OCI-M2 (cell line): ENCODE data around the gene HAGHL.
"Not testable (repeated sequence)": the region's sequence is repeated elsewhere in the genome, so short reads cannot be mapped to it uniquely, and the experiment has no call there.

Experiments
- DNase-seq: peaks from one replicate; lab custom pipeline; 2025; ENCODE audit not compliant: unreplicated experiment; lab: John Stamatoyannopoulos, UW

The HAGHL gene

DNA sequence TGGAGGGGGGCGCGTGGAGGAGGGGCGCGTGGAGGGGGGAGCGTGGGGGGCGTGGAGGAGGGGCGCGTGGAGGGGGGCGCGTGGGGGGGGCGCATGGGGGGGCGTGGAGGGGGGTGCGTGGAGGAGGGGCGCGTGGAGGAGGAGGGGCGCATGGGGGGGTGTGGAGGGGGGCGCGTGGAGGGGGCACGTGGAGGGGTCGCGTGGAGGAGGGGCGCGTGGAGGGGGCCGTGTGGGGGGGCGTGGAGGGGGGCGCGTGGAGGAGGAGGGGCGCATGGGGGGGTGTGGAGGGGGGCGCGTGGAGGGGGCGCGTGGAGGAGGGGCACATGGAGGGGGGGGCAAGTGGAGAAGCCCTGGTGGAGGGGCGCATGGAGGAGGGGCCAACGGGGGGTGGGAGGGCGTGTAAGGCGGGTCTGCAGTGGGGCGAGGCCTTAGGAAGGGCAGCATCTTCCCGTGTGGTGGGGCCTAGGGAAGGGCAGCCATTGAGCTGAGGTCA lies 40.9 kb downstream of the HAGHL start:
- no peak for DNase-seq

DNA sequence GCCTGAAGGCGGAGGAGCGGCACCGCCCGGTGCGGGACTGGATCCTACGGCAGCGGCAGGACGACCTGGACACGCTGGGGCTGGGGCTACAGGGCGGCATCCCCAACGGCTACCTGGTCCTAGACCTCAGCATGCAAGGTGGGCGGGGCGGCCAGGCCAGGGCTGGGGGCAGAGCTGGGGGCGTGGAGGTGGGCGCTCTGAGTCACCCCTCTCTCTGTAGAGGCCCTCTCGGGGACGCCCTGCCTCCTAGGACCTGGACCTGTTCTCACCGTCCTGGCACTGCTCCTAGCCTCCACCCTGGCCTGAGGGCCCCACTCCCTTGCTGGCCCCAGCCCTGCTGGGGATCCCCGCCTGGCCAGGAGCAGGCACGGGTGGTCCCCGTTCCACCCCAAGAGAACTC lies 41.5 kb downstream of the HAGHL start:
- DNase-seq, result no peak

DNA sequence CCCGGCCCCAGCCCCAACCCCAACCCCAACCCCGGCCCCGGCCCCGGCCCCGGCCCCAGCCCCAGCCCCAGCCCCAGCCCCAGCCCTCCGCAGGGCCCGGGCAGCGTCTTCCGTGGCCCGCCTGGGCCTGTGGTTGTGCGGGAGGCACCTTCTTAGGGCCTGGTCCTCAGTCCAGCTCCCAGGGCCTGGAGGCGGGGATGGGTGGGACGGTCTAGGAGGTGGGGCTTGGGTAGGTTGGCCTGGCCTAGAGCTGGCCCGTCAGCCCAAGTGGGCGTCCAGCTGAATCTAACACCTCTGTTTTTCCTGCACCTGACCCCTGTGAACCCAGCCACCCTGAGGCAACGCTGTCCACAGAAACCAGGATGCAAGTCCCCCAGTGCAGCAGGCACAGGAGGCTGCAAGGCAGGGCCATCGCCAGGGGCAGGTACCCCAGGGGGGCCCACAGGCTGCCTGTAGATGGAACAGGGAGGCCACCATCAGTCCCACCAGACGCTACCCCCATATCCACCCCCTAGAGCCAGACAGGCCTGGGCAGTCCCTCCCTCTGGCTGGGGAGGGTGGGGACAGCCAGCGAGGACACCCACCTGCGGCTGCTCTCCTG lies 42.4 kb downstream of the HAGHL start:
- no peak for DNase-seq

DNA sequence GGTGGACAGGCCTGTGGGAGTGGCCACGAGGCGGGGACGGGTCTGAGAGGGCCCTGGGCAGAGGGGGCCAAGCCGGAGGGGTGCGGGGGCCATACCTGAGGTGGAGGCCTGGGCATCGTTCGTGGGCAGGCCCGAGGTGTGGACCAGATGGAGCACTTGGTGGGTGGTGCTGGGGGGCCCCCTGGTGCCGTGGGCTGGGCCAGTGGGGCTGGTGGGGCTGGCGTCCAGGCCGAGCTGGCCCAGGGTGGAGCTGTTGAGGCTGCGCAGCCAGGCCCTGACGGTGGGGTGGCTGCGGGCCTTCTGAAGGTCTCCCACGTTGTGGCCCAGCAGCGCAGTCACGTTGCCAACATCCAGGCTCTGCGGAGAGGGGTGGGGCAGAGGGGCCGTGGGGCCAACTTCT lies 43.0 kb downstream of the HAGHL start:
- no peak for DNase-seq

DNA sequence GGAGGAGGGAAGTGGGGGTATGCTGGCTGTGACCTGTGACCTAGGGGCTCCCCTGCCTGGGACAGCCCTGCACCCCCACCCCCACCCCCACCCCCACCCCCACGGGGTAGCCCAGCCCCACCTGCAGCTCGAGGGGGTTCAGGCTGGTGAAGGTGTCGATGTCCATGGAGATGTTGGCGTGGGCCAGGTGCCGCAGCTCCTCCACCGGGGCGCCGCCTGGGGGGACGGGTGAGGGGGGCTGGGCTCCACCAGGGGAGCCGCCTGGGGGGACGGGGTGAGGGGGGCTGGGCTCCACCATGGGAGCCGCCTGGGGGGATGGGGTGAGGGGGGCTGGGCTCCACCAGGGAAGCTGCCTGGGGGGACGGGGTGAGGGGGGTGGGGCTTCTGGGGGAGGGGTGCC lies 43.5 kb downstream of the HAGHL start:
- no peak for DNase-seq

DNA sequence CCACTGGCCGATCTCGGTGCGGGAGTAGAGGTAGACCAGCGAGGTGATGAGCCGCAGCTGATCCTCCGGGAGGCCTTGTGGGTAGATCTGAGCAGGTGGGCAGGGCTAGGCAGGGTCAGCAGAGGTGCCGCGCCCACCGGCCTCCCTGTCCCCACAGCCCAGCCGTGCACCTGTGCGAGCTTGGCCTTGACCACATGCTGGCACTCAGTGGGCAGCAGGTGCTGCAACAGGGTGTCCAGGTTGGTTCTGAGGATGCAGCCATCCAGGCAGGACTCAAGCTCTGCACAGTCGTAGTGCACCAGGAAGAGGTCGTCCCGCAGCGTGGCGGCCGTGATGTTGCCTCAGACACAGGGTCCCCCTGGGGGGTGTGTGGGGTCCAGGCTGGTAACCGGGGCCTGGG lies 46.1 kb downstream of the HAGHL start:
- DNase-seq, result no peak

DNA sequence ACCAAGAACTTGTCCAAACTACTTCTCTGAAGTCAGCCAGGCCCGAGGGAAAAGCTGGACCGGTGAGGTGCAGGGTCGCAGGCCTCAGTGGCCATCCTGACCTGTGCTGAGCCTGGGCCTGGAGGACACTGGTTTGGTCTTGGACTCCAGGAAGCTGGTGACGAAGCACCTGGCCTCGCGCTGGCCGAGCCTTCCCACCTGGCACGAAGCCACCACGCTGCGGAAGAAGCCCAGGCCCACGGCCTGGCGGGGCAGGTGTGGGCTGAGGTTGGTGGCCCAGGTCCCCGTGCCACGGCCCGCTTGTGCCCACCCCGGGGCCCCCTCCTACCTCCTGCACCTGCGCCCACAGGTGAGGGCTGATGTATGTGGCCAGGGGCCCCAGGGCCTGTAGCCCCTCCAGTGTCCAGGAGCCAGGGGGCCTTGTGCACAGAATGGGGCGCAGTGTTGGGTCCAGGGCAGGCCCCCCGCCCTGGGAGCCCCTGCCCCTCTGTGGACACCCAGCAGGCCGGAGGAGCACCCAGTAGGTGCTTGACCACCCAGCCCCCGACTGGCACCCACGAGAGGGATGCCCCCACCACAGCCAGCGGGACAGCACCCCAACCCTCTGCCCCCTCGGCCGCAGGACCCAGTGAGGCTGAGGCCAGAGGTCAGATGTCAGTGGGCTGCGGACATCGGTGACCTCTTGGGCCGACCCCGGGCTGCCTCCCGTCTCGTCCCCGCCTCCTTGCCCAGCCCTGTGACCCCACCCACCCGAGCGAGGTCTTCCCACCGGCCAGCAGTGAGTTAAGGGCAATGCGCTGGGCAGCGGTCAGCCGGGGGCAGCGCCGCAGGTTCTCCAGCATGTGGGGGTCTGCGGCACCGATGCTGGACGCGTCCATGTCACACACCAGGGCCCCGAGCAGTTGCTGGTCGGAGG lies 47.4 kb downstream of the HAGHL start:
- DNase-seq, result no peak

DNA sequence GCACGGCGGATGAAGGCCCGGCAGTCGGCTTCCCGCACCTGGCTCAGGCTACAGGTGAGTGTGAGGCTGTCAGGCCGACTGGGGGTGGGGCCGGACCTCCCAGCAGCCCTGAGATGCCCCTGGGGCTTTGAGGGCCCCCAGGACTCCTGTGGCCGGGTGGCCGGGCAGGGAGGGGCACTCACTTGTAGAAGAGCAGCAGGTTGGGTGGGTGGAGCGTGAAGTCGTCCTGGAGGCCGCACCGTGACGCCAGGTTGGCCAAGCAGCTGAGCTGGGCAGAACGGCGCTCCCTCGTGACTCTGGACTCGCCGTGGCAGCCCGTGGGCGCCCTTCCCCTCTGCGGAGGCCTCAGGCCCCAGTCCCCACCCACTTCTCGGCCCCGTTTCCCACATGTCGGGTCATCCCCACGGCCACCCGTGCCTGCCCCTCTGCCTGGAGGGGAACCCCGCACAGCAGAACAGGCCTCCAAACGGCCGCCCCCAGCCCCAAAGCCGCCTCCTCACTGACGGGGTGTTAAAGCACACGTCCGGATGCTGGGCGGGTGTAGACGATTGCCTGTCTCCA lies 48.4 kb downstream of the HAGHL start:
- no peak for DNase-seq

DNA sequence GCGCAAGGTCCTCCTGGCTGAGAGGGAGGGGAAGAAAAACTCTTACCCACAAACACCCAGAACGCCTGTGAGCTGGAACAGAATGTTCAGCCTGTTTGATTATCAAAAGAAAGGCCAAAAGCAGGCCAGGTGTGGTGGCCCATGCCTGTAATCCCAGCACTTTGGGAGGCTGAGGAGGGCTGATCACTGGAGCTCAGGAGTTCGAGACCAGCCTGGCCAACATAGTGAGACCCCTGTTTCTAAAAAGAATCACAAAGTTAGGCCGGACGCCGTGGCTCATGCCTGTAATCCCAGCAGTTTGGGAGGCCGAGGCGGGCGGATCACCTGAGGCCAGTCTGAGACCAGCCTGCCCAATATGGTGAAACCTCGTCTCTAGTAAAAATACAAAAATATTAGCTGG lies 49.4 kb downstream of the HAGHL start:
- not testable (repeated sequence) for DNase-seq

DNA sequence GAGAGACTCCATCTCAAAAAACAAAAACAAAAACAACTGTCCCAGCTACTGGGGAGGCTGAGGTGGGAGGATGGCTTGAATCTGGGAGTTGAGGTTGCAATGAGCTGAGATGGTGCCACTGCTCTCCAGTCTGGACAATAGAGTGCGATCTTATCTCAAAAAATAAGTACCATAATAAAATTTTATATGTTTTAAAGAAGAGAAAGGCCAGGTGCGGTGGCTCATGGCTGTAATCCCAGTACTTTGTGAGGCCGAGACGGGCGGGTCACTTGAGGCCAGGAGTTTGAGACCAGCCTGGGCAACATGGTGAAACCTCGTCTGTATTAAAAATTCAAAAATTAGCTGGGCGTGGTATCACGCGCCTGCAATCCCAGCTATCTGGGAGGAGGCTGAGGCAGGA lies 49.9 kb downstream of the HAGHL start:
- no peak for DNase-seq

DNA sequence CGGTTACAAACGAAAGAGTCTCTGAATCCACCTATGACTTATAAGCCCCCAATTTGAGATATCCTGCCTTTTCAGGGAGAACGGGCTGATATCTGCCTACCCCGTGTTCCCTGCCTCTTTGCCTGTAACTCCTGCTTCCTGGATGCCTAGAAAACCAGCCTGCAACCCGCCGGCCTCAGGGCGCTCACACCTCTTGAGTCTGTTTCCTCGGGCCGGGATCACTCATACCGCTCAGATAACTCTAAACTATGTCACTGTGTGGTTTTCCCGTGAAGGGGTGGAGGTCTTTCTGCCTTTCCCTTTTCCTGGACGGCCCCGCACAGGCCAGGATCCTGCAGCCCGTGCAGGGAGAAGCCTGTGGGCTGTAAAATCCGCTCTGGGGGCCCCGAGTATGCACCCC lies 50.9 kb downstream of the HAGHL start:
- no peak for DNase-seq

DNA sequence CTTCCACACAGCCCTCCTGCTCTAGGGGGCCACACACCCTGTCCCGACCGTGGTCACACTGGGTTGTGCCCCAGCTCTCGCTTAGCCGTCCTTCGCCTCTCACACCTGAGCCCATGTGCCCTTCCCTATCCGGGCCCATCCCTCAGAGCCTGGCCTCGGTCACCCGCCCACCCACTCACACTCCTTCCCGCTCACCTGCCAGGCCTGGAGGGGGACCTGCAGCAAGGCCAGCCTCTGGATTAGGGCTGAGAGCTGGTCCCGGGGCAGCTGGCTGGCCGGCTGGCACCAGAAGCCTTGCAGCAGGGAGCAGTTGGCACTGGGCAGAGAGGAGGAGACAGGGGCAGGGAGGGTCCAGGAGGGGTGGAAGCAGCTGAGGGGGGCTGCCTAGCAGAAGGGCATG lies 51.5 kb downstream of the HAGHL start:
- no peak for DNase-seq

DNA sequence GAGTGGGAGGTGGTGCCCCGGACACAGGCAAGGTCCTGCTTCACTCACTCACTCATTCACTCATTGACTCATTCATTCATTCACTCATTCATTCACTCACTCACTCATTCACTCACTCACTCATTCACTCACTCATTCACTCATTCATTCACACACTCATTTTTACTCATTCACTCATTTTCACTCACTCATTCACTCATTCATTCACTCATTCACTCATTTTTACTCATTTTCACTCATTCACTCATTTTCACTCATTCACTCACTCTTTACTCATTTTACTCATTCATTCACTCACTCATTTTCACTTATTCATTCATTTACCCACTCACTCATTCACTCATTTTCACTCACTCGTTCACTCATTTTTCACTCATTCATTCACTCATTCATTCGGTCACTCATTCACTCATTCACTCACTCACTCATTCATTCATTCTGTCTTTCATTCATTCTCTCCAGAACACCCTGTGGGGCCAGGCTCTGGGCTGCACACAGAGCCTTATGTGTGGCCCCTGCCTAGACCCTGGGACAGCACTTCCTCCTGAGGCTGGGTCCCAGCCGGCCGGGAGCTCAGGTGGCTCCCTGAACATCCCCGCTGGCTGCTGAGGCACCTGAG lies 52.1 kb downstream of the HAGHL start:
- DNase-seq, result no peak
